ENCODE data around the gene NIM1K.
"Not testable (repeated sequence)": the region's sequence is repeated elsewhere in the genome, so short reads cannot be mapped to it uniquely, and the experiment has no call there.

The NIM1K gene

DNA sequence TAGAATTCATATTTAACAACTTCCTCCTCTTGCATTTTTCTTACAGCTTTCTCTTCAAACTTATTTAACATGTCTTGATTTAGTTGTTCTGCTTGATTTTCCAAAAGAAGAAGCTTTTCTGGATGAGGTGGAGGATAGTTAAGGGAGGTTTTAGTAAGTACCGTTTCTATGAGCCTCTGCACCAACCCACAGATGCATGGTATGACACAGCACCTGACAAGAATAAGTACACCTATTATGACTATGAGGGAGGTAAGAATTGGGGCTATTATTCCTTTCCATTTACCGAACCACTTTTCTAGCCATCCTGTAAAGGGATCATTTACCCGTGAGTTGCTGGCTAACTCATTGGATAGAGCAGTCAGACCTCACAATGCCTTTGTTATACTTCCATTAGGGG is 123.7 kb downstream of the NIM1K start:
- Histone ChIP-seq H3K4me3 (replicated peaks; ENCODE audit: insufficient read depth, low read length) (no peak overlapping the region), H3K27me3 (ENCODE audit: insufficient read depth, poor library complexity, severe bottlenecking) (no peaks in the 10 kb centered on the region), H3K27ac (replicated peaks) (no peak overlapping the region)
- no peak for TF ChIP-seq POLR2AphosphoS5 (IDR thresholded peaks at IDR 0.05; ENCODE audit: low read depth)
- TF ChIP-seq REST (IDR thresholded peaks at IDR 0.05; ENCODE audit: insufficient replicate concordance, low read depth) = no peak
- no peak for TF ChIP-seq SPI1 (IDR thresholded peaks at IDR 0.05; ENCODE audit: borderline replicate concordance, low read depth)
- TF ChIP-seq, protein P1, sequence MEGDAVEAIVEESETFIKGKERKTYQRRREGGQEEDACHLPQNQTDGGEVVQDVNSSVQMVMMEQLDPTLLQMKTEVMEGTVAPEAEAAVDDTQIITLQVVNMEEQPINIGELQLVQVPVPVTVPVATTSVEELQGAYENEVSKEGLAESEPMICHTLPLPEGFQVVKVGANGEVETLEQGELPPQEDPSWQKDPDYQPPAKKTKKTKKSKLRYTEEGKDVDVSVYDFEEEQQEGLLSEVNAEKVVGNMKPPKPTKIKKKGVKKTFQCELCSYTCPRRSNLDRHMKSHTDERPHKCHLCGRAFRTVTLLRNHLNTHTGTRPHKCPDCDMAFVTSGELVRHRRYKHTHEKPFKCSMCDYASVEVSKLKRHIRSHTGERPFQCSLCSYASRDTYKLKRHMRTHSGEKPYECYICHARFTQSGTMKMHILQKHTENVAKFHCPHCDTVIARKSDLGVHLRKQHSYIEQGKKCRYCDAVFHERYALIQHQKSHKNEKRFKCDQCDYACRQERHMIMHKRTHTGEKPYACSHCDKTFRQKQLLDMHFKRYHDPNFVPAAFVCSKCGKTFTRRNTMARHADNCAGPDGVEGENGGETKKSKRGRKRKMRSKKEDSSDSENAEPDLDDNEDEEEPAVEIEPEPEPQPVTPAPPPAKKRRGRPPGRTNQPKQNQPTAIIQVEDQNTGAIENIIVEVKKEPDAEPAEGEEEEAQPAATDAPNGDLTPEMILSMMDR (IDR thresholded peaks at IDR 0.05; ENCODE audit: insufficient read depth, low read length) = no peak
- TF ChIP-seq GABPA (IDR thresholded peaks at IDR 0.05; ENCODE audit: low read depth) = no peak
- DNase-seq (ENCODE audit: low read depth in 1 of 2, low spot score in 1 of 2) = no peak

DNA sequence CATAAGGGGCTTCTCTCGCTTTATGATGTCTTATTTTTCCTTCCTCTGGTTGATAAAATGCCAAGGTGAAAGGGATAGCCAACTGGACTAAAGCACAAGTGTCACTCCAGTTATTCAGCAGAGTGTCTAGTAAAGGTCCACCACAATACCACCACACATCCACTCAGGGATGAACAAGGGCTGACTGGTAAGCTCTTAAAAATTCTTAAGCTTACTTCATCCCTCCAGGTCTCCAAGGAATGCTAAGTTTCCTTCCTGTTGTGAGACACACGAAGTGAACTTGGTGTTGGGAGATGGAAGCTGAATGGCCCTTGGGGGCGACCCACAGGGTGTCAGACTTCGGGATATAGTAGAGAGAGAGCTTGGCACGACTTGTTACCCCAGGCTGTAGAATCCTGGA is 124.4 kb downstream of the NIM1K start:
- DNase-seq (ENCODE audit: low read depth in 1 of 2, low spot score in 1 of 2) = no peak

DNA sequence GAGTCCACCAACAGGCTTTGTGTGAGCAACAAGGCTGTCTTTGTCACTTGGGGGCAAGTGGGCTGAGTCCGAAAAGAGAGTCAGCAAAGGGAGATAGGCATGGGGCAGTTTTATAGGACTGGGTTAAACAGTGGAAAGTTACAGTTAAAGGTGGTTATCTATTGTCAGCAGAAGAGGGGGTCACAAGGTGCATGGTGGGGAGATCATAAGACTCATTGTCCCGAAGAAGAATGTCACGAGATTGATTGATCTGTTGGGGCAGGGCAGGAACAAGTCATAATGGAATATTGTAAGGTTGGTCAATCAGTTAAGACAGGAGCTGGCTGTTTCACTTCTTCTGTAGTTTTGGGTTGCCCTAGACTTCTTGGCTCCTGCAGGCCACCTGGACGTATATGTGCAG is 128.8 kb downstream of the NIM1K start:
- no peak for TF ChIP-seq GABPA (IDR thresholded peaks at IDR 0.05; ENCODE audit: low read depth)
- no peak for DNase-seq (ENCODE audit: low read depth in 1 of 2, low spot score in 1 of 2)
- no peak overlapping the region for H3K27ac ChIP-seq (replicated peaks)
- no peaks in the 10 kb centered on the region for H3K27me3 ChIP-seq (ENCODE audit: insufficient read depth, poor library complexity, severe bottlenecking)
- no peak overlapping the region for H3K4me3 ChIP-seq (replicated peaks; ENCODE audit: insufficient read depth, low read length)

More for the DNA sequence above, 124.4 kb downstream of the NIM1K start:
- H3K27me3 ChIP-seq (ENCODE audit: insufficient read depth, poor library complexity, severe bottlenecking) = no peaks in the 10 kb centered on the region
- no peak overlapping the region for H3K4me3 ChIP-seq (replicated peaks; ENCODE audit: insufficient read depth, low read length)
- H3K27ac ChIP-seq (replicated peaks) = no peak overlapping the region
- TF ChIP-seq POLR2AphosphoS5 (IDR thresholded peaks at IDR 0.05; ENCODE audit: low read depth) (no peak), REST (IDR thresholded peaks at IDR 0.05; ENCODE audit: insufficient replicate concordance, low read depth) (no peak), SPI1 (IDR thresholded peaks at IDR 0.05; ENCODE audit: borderline replicate concordance, low read depth) (no peak), GABPA (IDR thresholded peaks at IDR 0.05; ENCODE audit: low read depth) (no peak)
- TF ChIP-seq, protein P1 (IDR thresholded peaks at IDR 0.05; ENCODE audit: insufficient read depth, low read length) = no peak

GRCh38 chr5:43323488-43323887 is 131.5 kb downstream of the NIM1K start:
- DNase-seq (ENCODE audit: low read depth in 1 of 2, low spot score in 1 of 2); H3K27ac ChIP-seq (replicated peaks); H3K4me3 ChIP-seq (replicated peaks; ENCODE audit: insufficient read depth, low read length); H3K27me3 ChIP-seq (ENCODE audit: insufficient read depth, poor library complexity, severe bottlenecking): not testable (repeated sequence)

GRCh38 chr5:43325624-43326023 is 133.6 kb downstream of the NIM1K start:
- not testable (repeated sequence) for H3K27ac ChIP-seq (replicated peaks); H3K4me3 ChIP-seq (replicated peaks; ENCODE audit: insufficient read depth, low read length); H3K27me3 ChIP-seq (ENCODE audit: insufficient read depth, poor library complexity, severe bottlenecking); DNase-seq (ENCODE audit: low read depth in 1 of 2, low spot score in 1 of 2)

Measured in HL-60 (cell line).